Astrocyte of the cerebellum (primary cell): Measurements from ENCODE around the gene RNF41.

Experiments used
- DNase-seq: peaks from one replicate; pipeline ENCODE4 v3.0.0-alpha.2; 2011; ENCODE audit warnings: low read depth
- H3K4me3 ChIP-seq: 2 replicates; pipeline ENCODE4 v1.5.1; 2011; ENCODE audit warnings: mild to moderate bottlenecking, low read depth, low read length, moderate library complexity
- CTCF ChIP-seq: IDR thresholded peaks from 2 replicates; pipeline ENCODE4 v1.5.1; 2012; ENCODE audit warnings: low read length, low read depth, moderate library complexity, mild to moderate bottlenecking; ENCODE audit errors: missing control alignments
- in situ Hi-C: cut with HindIII; loops from 2 replicates; pipeline ENCODE4 v1.10.0; 2017; ENCODE audit warnings: low sequenced_read_pairs

RNF41 gene

GRCh38 chr12:56152756-56153677 lies 68.7 kb downstream of the RNF41 start:
- in situ Hi-C loops, result no loop called here
- peak overlapping the region; percentile 75 for H3K4me3 ChIP-seq
- TF ChIP-seq CTCF, result no peak
- DNase-seq, result no peak
